Measurements from ENCODE around the gene KAZN.

Gene KAZN

GRCh38 chr1:14787604-14788003 is 189.1 kb downstream of the KAZN start:
- Histone ChIP-seq H3K36me3 (ENCODE audit: control insufficient read depth in 1 of 2, insufficient read depth in 2 of 2, low read depth in 1 of 2, low read length in 2 of 2) (no peaks in the 10 kb centered on the region), H4K91ac (ENCODE audit: low read length) (no peak overlapping the region), H2AFZ (ENCODE audit: low read depth, low read length) (no peak overlapping the region), H3K4me3 (ENCODE audit: insufficient read depth in 1 of 2, low read depth in 1 of 2, low read length in 2 of 2) (no peak overlapping the region), H3K9ac (ENCODE audit: low read length) (no peak overlapping the region), H3K14ac (ENCODE audit: low read length in 2 of 2) (no peak overlapping the region), H3K9me3 (ENCODE audit: control insufficient read depth, low read length) (no peaks in the 10 kb centered on the region), H3K4ac (ENCODE audit: low read depth in 1 of 2, low read length in 2 of 2) (no peak overlapping the region), H3K79me1 (replicated peaks; ENCODE audit: low read length, poor library complexity, severe bottlenecking) (no peaks in the 10 kb centered on the region), H3K4me2 (ENCODE audit: low read length, poor library complexity, severe bottlenecking) (no peak overlapping the region), H3K27me3 (ENCODE audit: control insufficient read depth in 1 of 2, insufficient read depth in 1 of 2, low read length in 2 of 2) (peaks cover 4 to 9% of the 10 kb centered on the region in 2 experiments), H4K8ac (ENCODE audit: low read length) (no peak overlapping the region), H3K4me1 (ENCODE audit: control insufficient read depth, insufficient read depth, low read depth, low read length) (peaks cover 4% of the 10 kb centered on the region), H2BK15ac (ENCODE audit: low read depth, poor library complexity, severe bottlenecking) (no peak overlapping the region), H2BK120ac (ENCODE audit: low read depth, low read length) (no peak overlapping the region), H3K23ac (ENCODE audit: low read length in 2 of 2) (no peak overlapping the region), H3K18ac (ENCODE audit: low read depth in 1 of 2, low read length in 2 of 2) (no peak overlapping the region), H2AK5ac (ENCODE audit: low read length, severe bottlenecking) (no peak overlapping the region), H2BK5ac (ENCODE audit: low read depth, low read length, poor library complexity, severe bottlenecking) (no peak overlapping the region), H3K27ac (ENCODE audit: low read length, poor library complexity, severe bottlenecking) (no peak overlapping the region), H2BK12ac (ENCODE audit: low read length in 2 of 2) (no peak overlapping the region)
- no peak for DNase-seq
- WGBS, result 74% methylated on average over 10 of the region's 10 CpGs

GRCh38 chr1:14788080-14788479 is 189.6 kb downstream of the KAZN start:
- 82% methylated on average over 7 of the region's 7 CpGs for WGBS
- H2BK120ac ChIP-seq (ENCODE audit: low read depth, low read length), result no peak overlapping the region
- H3K23ac ChIP-seq (ENCODE audit: low read length in 2 of 2), result no peak overlapping the region

DNA sequence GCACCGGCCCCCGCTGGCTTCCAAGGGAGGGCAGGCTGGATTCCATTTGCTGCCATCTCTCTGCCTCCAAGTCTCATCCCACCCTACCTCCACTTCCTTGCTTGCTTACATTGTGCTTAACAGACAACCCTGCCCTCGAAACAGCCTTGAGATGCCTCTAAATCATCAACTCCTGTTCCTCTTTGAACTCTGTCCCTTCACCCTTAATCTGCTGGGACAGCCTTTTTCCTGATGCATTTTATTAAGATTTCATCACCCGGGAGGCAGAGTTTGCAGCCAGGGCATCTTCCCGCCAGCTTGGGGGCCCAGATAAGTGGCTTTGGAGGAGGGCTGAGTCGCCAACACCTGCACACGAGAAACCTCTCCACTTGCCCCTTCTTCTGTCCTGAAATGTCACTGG is 192.5 kb downstream of the KAZN start:
- H3K14ac ChIP-seq (ENCODE audit: low read length in 2 of 2), result no peak overlapping the region
- no peaks in the 10 kb centered on the region for H3K79me1 ChIP-seq (replicated peaks; ENCODE audit: low read length, poor library complexity, severe bottlenecking)
- no peak overlapping the region for H4K8ac ChIP-seq (ENCODE audit: low read length)
- H3K4me3 ChIP-seq (ENCODE audit: insufficient read depth in 1 of 2, low read depth in 1 of 2, low read length in 2 of 2), result no peak overlapping the region
- no peak overlapping the region for H3K9ac ChIP-seq (ENCODE audit: low read length)
- H3K18ac ChIP-seq (ENCODE audit: low read depth in 1 of 2, low read length in 2 of 2), result no peak overlapping the region
- H3K9me3 ChIP-seq (ENCODE audit: control insufficient read depth, low read length), result no peaks in the 10 kb centered on the region
- peaks cover 2% of the 10 kb centered on the region for H3K4me1 ChIP-seq (ENCODE audit: control insufficient read depth, insufficient read depth, low read depth, low read length)
- no peak for DNase-seq
- H3K4ac ChIP-seq (ENCODE audit: low read depth in 1 of 2, low read length in 2 of 2), result no peak overlapping the region
- no peak overlapping the region for H3K27ac ChIP-seq (ENCODE audit: low read length, poor library complexity, severe bottlenecking)
- WGBS, result 90% methylated on average over 7 of the region's 7 CpGs
- H3K36me3 ChIP-seq (ENCODE audit: control insufficient read depth in 1 of 2, insufficient read depth in 2 of 2, low read depth in 1 of 2, low read length in 2 of 2), result no peaks in the 10 kb centered on the region
- H3K4me2 ChIP-seq (ENCODE audit: low read length, poor library complexity, severe bottlenecking), result no peak overlapping the region
- no peak overlapping the region for H2AK5ac ChIP-seq (ENCODE audit: low read length, severe bottlenecking)
- H2AFZ ChIP-seq (ENCODE audit: low read depth, low read length), result no peak overlapping the region
- H2BK15ac ChIP-seq (ENCODE audit: low read depth, poor library complexity, severe bottlenecking), result no peak overlapping the region
- H2BK12ac ChIP-seq (ENCODE audit: low read length in 2 of 2), result no peak overlapping the region
- H2BK5ac ChIP-seq (ENCODE audit: low read depth, low read length, poor library complexity, severe bottlenecking), result no peak overlapping the region
- no peak overlapping the region for H4K91ac ChIP-seq (ENCODE audit: low read length)
- peaks cover 4 to 7% of the 10 kb centered on the region in 2 experiments for H3K27me3 ChIP-seq (ENCODE audit: control insufficient read depth in 1 of 2, insufficient read depth in 1 of 2, low read length in 2 of 2)
- no peak overlapping the region for H2BK120ac ChIP-seq (ENCODE audit: low read depth, low read length)
- no peak overlapping the region for H3K23ac ChIP-seq (ENCODE audit: low read length in 2 of 2)

More at GRCh38 chr1:14788080-14788479, 189.6 kb downstream of the KAZN start:
- no peak overlapping the region for H2BK12ac ChIP-seq (ENCODE audit: low read length in 2 of 2)
- no peak overlapping the region for H3K18ac ChIP-seq (ENCODE audit: low read depth in 1 of 2, low read length in 2 of 2)
- H2BK15ac ChIP-seq (ENCODE audit: low read depth, poor library complexity, severe bottlenecking), result no peak overlapping the region
- peaks cover 4% of the 10 kb centered on the region for H3K4me1 ChIP-seq (ENCODE audit: control insufficient read depth, insufficient read depth, low read depth, low read length)
- H3K9ac ChIP-seq (ENCODE audit: low read length), result no peak overlapping the region
- no peaks in the 10 kb centered on the region for H3K9me3 ChIP-seq (ENCODE audit: control insufficient read depth, low read length)
- no peak overlapping the region for H4K8ac ChIP-seq (ENCODE audit: low read length)
- no peak overlapping the region for H4K91ac ChIP-seq (ENCODE audit: low read length)
- H3K4ac ChIP-seq (ENCODE audit: low read depth in 1 of 2, low read length in 2 of 2), result no peak overlapping the region
- no peak overlapping the region for H2AFZ ChIP-seq (ENCODE audit: low read depth, low read length)
- no peaks in the 10 kb centered on the region for H3K36me3 ChIP-seq (ENCODE audit: control insufficient read depth in 1 of 2, insufficient read depth in 2 of 2, low read depth in 1 of 2, low read length in 2 of 2)
- H3K27me3 ChIP-seq (ENCODE audit: control insufficient read depth in 1 of 2, insufficient read depth in 1 of 2, low read length in 2 of 2), result peaks cover 4 to 9% of the 10 kb centered on the region in 2 experiments
- no peak overlapping the region for H3K4me2 ChIP-seq (ENCODE audit: low read length, poor library complexity, severe bottlenecking)
- no peak overlapping the region for H2BK5ac ChIP-seq (ENCODE audit: low read depth, low read length, poor library complexity, severe bottlenecking)
- no peak overlapping the region for H3K27ac ChIP-seq (ENCODE audit: low read length, poor library complexity, severe bottlenecking)
- H2AK5ac ChIP-seq (ENCODE audit: low read length, severe bottlenecking), result no peak overlapping the region
- no peak overlapping the region for H3K4me3 ChIP-seq (ENCODE audit: insufficient read depth in 1 of 2, low read depth in 1 of 2, low read length in 2 of 2)
- H3K14ac ChIP-seq (ENCODE audit: low read length in 2 of 2), result no peak overlapping the region
- H3K79me1 ChIP-seq (replicated peaks; ENCODE audit: low read length, poor library complexity, severe bottlenecking), result no peaks in the 10 kb centered on the region
- DNase-seq, result no peak

- Histone ChIP-seq H3K23ac (ENCODE audit: low read length in 2 of 2) (no peak overlapping the region), H3K14ac (ENCODE audit: low read length in 2 of 2) (no peak overlapping the region), H2BK15ac (ENCODE audit: low read depth, poor library complexity, severe bottlenecking) (no peak overlapping the region), H4K91ac (ENCODE audit: low read length) (no peak overlapping the region), H3K9ac (ENCODE audit: low read length) (no peak overlapping the region), H3K79me1 (replicated peaks; ENCODE audit: low read length, poor library complexity, severe bottlenecking) (no peaks in the 10 kb centered on the region), H3K4me3 (ENCODE audit: insufficient read depth in 1 of 2, low read depth in 1 of 2, low read length in 2 of 2) (no peak overlapping the region), H3K4me1 (ENCODE audit: control insufficient read depth, insufficient read depth, low read depth, low read length) (no peaks in the 10 kb centered on the region), H4K8ac (ENCODE audit: low read length) (no peak overlapping the region), H3K18ac (ENCODE audit: low read depth in 1 of 2, low read length in 2 of 2) (no peak overlapping the region), H2BK120ac (ENCODE audit: low read depth, low read length) (no peak overlapping the region), H3K36me3 (ENCODE audit: control insufficient read depth in 1 of 2, insufficient read depth in 2 of 2, low read depth in 1 of 2, low read length in 2 of 2) (no peaks in the 10 kb centered on the region), H2BK5ac (ENCODE audit: low read depth, low read length, poor library complexity, severe bottlenecking) (no peak overlapping the region), H2AK5ac (ENCODE audit: low read length, severe bottlenecking) (no peak overlapping the region), H2AFZ (ENCODE audit: low read depth, low read length) (no peak overlapping the region), H3K4ac (ENCODE audit: low read depth in 1 of 2, low read length in 2 of 2) (no peak overlapping the region), H3K27ac (ENCODE audit: low read length, poor library complexity, severe bottlenecking) (no peak overlapping the region), H3K4me2 (ENCODE audit: low read length, poor library complexity, severe bottlenecking) (no peak overlapping the region), H3K27me3 (ENCODE audit: control insufficient read depth in 1 of 2, insufficient read depth in 1 of 2, low read length in 2 of 2) (peaks cover 4% of the 10 kb centered on the region in 2 experiments), H3K9me3 (ENCODE audit: control insufficient read depth, low read length) (no peaks in the 10 kb centered on the region), H2BK12ac (ENCODE audit: low read length in 2 of 2) (no peak overlapping the region)
- 90% methylated on average over 14 of the region's 14 CpGs for WGBS
- DNase-seq, result no peak
Observed at GRCh38 chr1:14791654-14792053, 193.2 kb downstream of the KAZN start.
